Measurements from ENCODE around the gene TEAD1.

DNA sequence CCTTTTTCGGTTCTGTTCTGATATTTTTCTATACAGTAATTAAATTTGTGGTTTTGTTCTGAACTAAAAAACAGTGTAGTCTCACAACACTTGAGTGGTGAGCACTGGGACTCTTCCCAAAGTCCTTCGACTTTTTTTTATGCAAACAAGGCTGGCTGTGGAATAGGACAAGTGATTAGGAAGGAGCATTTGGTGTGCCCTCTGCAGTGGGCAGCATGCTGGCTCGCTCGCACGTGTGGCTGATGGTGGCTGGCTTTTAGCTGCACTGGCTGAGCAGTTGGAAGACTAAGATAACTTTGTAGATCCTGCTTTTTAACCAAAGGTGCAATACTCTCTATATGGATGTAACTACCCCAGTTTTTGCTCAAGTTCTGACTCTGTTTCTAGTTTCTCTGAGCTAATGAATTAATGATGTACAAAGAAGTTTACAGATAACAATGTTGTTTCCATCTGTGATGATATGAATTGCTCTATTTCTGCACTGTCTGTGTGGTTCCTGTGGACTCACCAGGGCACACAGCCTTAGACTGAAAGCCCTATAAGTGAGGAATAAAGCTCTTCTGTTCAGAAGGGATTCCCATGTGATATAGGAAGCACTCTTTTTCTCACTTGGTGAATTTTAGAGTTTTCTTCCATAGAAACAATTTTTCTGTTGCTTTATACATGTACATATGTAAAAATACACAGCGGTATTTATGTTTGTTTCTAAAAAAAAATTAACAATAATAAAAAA is 191.8 kb downstream of the TEAD1 start:
- no peak for TF ChIP-seq EZH2phosphoT487 (IDR thresholded peaks at IDR 0.05; ENCODE audit: low read length)
- TF ChIP-seq, protein P1, sequence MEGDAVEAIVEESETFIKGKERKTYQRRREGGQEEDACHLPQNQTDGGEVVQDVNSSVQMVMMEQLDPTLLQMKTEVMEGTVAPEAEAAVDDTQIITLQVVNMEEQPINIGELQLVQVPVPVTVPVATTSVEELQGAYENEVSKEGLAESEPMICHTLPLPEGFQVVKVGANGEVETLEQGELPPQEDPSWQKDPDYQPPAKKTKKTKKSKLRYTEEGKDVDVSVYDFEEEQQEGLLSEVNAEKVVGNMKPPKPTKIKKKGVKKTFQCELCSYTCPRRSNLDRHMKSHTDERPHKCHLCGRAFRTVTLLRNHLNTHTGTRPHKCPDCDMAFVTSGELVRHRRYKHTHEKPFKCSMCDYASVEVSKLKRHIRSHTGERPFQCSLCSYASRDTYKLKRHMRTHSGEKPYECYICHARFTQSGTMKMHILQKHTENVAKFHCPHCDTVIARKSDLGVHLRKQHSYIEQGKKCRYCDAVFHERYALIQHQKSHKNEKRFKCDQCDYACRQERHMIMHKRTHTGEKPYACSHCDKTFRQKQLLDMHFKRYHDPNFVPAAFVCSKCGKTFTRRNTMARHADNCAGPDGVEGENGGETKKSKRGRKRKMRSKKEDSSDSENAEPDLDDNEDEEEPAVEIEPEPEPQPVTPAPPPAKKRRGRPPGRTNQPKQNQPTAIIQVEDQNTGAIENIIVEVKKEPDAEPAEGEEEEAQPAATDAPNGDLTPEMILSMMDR (IDR thresholded peaks at IDR 0.05; ENCODE audit: low read length) = no peak
- TF ChIP-seq EZH2 (optimal IDR thresholded peaks at IDR 0.05; ENCODE audit: low read depth, low read length) = no peak
